Uterus (tissue), 2 donors: ENCODE data around the gene MSMP.

Experiments used
- CTCF ChIP-seq, 4 experiments: fragments of 200-600 bp in 2 of 4; fragments of 450-650 bp in 2 of 4; sonication (generic) in 2 of 4; IDR thresholded peaks; one replicate each; pipeline ENCODE4 v1.5.1; 2016 to 2019; ENCODE audit warnings: antibody characterized with exemption in 4 of 4, mild to moderate bottlenecking in 2 of 4, moderate library complexity in 1 of 4
- POLR2A ChIP-seq, 2 donors: fragments of 450-650 bp; IDR thresholded peaks; one replicate each; pipeline ENCODE4 v1.6.1; 2016; ENCODE audit warnings: antibody characterized with exemption in 2 of 2, mild to moderate bottlenecking in 1 of 2, moderate library complexity in 1 of 2

GRCh38 chr9:35738924-35739323, 15.2 kb downstream of the MSMP start:
- TF ChIP-seq CTCF (IDR thresholded peaks at IDR 0.05) (no peak), POLR2A (IDR thresholded peaks at IDR 0.05) (no peak)
